Measurements from ENCODE around the gene CLDN7.

GRCh38 chr17:7295230-7296180 is 33.2 kb upstream of the CLDN7 start:
- TF ChIP-seq POLR2A (IDR thresholded peaks at IDR 0.05) (no peak), CTCF (IDR thresholded peaks at IDR 0.05) (no peak), EP300 (IDR thresholded peaks at IDR 0.05) (no peak)

All from tibial nerve (tissue), 4 donors.